CD4-positive, alpha-beta T cell (primary cell): ENCODE data around the gene WDR74. TPM values are rescaled to one million over a fixed set of nuclear protein-coding genes. Genes with fewer than 3 reads are reported as not detected.

Experiments used
- ATAC-seq: fragments of 200-7000 bp; cut with Tn5 transposase; one replicate; pipeline ENCODE4 v1.10.0; 2022; ENCODE audit warnings: mild to moderate bottlenecking; ENCODE audit not compliant: poor library complexity
- CTCF ChIA-PET: fragments of 350-600 bp; sonication (Branson Sonifier 250); formaldehyde crosslinking; loops from one replicate; lab custom pipeline; 2021; ENCODE audit warnings: antibody characterized with exemption, inconsistent platforms; lab: Charles Lee
- POLR2A ChIA-PET: fragments of 350-600 bp; sonication (Branson Sonifier 250); formaldehyde crosslinking; loops from one replicate; lab custom pipeline; 2021; ENCODE audit warnings: antibody characterized with exemption, inconsistent platforms; lab: Charles Lee
- DNase-seq, 14 experiments: peaks; one replicate each; pipeline ENCODE4 v3.0.0-alpha.2; 2013 to 2020; ENCODE audit warnings: mixed read lengths in 2 of 14
- H3K27ac ChIP-seq, 2 donors: one replicate each; pipeline versions ENCODE4 v1.5.1 to v1.7.0; 2013; ENCODE audit warnings: low read length in 2 of 2, low read depth in 1 of 2, mild to moderate bottlenecking in 1 of 2
- H3K27me3 ChIP-seq, 2 experiments: 1 replicate in 1 of 2; 2 replicates in 1 of 2; pipeline versions ENCODE4 v1.6.1 to v1.7.0; 2013; ENCODE audit warnings: low read length in 2 of 2, control low read depth in 1 of 2, mild to moderate bottlenecking in 1 of 2, moderate library complexity in 1 of 2; ENCODE audit not compliant: insufficient read depth in 2 of 2, control insufficient read depth in 1 of 2
- H3K36me3 ChIP-seq: one replicate; pipeline ENCODE4 v1.6.1; 2013; ENCODE audit warnings: low read length, control low read depth; ENCODE audit not compliant: insufficient read depth
- H3K4me1 ChIP-seq: one replicate; pipeline ENCODE4 v1.6.1; 2013; ENCODE audit warnings: low read length, control low read depth; ENCODE audit not compliant: insufficient read depth
- H3K4me3 ChIP-seq: one replicate; pipeline ENCODE4 v1.5.1; 2013; ENCODE audit warnings: mild to moderate bottlenecking, low read length, moderate library complexity
- H3K9me3 ChIP-seq, 2 experiments: 1 replicate in 1 of 2; 2 replicates in 1 of 2; pipeline versions ENCODE4 v1.6.1 to v1.7.0; 2013; ENCODE audit warnings: low read length in 2 of 2, mild to moderate bottlenecking in 2 of 2, control low read depth in 1 of 2, moderate library complexity in 1 of 2; ENCODE audit not compliant: control insufficient read depth in 1 of 2, insufficient read depth in 1 of 2
- H3K27ac Mint-ChIP-seq: one replicate; pipeline ENCODE4 v1.8.0; 2020; ENCODE audit warnings: mixed read lengths
- H3K27me3 Mint-ChIP-seq: one replicate; pipeline ENCODE4 v1.8.0; 2021; ENCODE audit warnings: mixed read lengths
- H3K36me3 Mint-ChIP-seq: one replicate; pipeline ENCODE4 v1.8.0; 2021; ENCODE audit warnings: low read depth, mixed read lengths
- H3K4me1 Mint-ChIP-seq: one replicate; pipeline ENCODE4 v1.8.0; 2021; ENCODE audit warnings: low read depth, mixed read lengths
- H3K4me3 Mint-ChIP-seq: one replicate; pipeline ENCODE4 v1.8.0; 2020; ENCODE audit warnings: mild to moderate bottlenecking, mixed read lengths
- H3K9me3 Mint-ChIP-seq: one replicate; pipeline ENCODE4 v1.8.0; 2020; ENCODE audit warnings: mixed read lengths
- intact Hi-C, 2 experiments: fragments of 100-400 bp; cut with DNase I in 1 of 2; cut with micrococcal nuclease in 1 of 2; formaldehyde crosslinking; loops; one replicate each; pipeline versions ENCODE4 v1.15.1 to v1.9.0; 2023 to 2025; cut with DNase I, micrococcal nuclease
- total RNA-seq, 174 experiments: library from RNA in 2 of 174; stranded (reverse) in 2 of 174; gene quantifications; one replicate each; pipeline ENCODE4 v1.2.3 and lab custom pipeline; 2021 to 2026
- TF ChIP-seq, protein P1 (sequence below): fragments of 200-600 bp; IDR thresholded peaks from one replicate; pipeline ENCODE4 v1.8.0; 2022; ENCODE audit warnings: antibody characterized with exemption, mild to moderate bottlenecking

Gene WDR74
- total RNA-seq, 2 experiments from 2014 or later, result 289 to 297 TPM

DNA sequence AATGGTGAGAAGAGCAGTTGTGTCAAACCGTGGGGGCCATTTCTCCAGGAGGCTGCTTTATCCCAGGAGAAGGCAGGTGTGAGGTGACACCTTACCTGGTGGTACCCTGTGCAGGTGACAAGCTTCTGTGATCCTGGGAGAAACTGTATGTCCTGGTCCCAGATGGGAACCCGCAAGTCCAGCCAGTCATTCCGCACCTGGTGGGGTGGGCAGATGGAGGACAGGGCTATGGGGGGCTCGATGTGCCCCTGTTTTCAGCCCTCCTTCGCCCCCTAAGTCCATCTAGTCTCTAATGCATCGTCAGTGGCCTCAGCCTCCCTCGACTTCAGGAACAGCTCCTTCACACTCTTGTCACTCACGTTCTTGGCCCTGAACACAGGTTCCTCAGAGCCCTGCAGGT lies 4.1 kb downstream of the WDR74 start:
- Mint-ChIP-seq H3K9me3 (no peaks in the 10 kb centered on the region), H3K27ac (no peak overlapping the region), H3K4me3 (peak overlapping the region; percentile 39), H3K36me3 (peaks cover 77% of the 10 kb centered on the region), H3K27me3 (no peaks in the 10 kb centered on the region), H3K4me1 (peaks cover 51% of the 10 kb centered on the region)
- Histone ChIP-seq H3K27me3 (no peaks in the 10 kb centered on the region), H3K36me3 (peaks cover 37% of the 10 kb centered on the region), H3K4me3 (no peak overlapping the region), H3K27ac (no peak overlapping the region), H3K4me1 (peaks cover 45% of the 10 kb centered on the region), H3K9me3 (no peaks in the 10 kb centered on the region)
- CTCF ChIA-PET, result interaction anchor here (4.6 kb wide), 1 partner anchor 49 kb away, joined by 41 read pairs; the partner anchor contains the start of gene TMEM179B
- TF ChIP-seq, protein P1, sequence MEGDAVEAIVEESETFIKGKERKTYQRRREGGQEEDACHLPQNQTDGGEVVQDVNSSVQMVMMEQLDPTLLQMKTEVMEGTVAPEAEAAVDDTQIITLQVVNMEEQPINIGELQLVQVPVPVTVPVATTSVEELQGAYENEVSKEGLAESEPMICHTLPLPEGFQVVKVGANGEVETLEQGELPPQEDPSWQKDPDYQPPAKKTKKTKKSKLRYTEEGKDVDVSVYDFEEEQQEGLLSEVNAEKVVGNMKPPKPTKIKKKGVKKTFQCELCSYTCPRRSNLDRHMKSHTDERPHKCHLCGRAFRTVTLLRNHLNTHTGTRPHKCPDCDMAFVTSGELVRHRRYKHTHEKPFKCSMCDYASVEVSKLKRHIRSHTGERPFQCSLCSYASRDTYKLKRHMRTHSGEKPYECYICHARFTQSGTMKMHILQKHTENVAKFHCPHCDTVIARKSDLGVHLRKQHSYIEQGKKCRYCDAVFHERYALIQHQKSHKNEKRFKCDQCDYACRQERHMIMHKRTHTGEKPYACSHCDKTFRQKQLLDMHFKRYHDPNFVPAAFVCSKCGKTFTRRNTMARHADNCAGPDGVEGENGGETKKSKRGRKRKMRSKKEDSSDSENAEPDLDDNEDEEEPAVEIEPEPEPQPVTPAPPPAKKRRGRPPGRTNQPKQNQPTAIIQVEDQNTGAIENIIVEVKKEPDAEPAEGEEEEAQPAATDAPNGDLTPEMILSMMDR, result no peak
- POLR2A ChIA-PET, result no interaction called here
- ATAC-seq (no peak), DNase-seq (no peak)
- intact Hi-C loops, result no loop called here

DNA sequence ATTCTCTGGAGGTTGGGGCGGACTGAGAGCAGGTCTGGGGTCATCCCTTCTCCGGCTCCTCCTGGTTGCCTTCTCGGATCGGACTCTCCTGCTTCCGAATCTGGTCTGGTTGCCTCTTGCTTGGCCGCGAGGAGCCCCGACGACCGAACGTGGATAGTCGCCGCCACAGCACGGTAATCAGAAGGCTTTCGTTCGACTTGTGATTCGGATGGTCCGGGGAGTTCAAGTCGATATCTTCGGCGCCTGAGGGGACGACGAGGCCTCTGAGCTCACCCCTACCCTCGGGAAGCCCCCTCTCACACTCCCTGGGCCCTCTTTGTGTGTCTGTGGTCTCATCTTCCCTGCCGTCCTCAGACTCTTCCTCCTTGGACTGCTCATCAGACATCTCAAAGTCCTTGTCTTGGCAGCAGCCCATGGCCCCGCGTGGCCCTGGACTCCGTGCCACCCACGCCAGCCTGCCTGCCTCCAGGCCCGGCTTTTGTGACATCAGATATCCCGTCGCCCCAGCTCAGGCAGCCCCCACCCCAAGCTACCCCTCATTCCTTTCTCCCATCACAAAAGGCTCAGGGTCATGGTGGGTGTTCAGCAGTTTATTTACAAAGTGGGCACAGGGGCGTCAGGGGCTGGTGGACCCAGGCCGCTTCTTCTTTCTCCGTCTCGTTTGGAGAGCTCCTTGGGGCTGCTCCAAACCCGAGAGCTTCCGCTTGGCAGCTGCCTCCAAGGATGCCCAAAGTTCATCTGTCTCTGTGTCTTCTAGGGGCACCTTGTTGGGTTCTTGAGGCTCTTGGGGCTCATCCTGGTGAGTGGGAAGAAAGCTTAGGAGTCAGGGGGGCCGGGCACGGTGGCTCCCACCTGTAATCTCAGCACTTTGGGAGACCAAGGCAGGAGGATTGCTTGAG lies 6.8 kb downstream of the WDR74 start, which contains the start of gene TEX54:
Gene TEX54, minus strand, starts transcription at position 506 of the 899 bp plus-strand sequence.
- CTCF ChIA-PET, result interaction anchor here (0.6 to 4.6 kb wide), 6 partner anchors 9 to 188 kb away, joined by 3 to 41 read pairs (median 4); partner anchors contain the start of genes SLC3A2 and TMEM179B
- Histone ChIP-seq H3K36me3 (peaks cover 43% of the 10 kb centered on the region), H3K27ac (peak within 1 kb of the TSS; percentile 95 to 97), H3K27me3 (no peaks in the 10 kb centered on the region), H3K4me3 (peak within 1 kb of the TSS; percentile 86), H3K9me3 (no peaks in the 10 kb centered on the region), H3K4me1 (peaks cover 46% of the 10 kb centered on the region)
- peak within 1 kb of the TSS; percentile 92 for H3K4me3 Mint-ChIP-seq
- H3K9me3 Mint-ChIP-seq, result no peaks in the 10 kb centered on the region
- H3K27ac Mint-ChIP-seq, result peak within 1 kb of the TSS; percentile 95
- H3K4me1 Mint-ChIP-seq, result peaks cover 39% of the 10 kb centered on the region
- intact Hi-C loops, result loop anchor here (2.0 kb wide), 2 partner anchors 28 to 48 kb away; partner anchors contain the start of genes NXF1 (in 1 of the 2) and SLC3A2 (in 1 of the 2)
- H3K36me3 Mint-ChIP-seq, result peaks cover 66% of the 10 kb centered on the region
- H3K27me3 Mint-ChIP-seq, result no peaks in the 10 kb centered on the region
- TF ChIP-seq, protein P1, result no peak
- ATAC-seq (no peak), DNase-seq (peak in 2 of 14 experiments; percentile 12 to 26)
- POLR2A ChIA-PET, result interaction anchor here (0.6 to 3.5 kb wide), 23 partner anchors 8 to 1394 kb away, joined by 3 to 143 read pairs (median 6); partner anchors contain the start of genes C11orf98, CSKMT, HNRNPUL2 and LBHD1

DNA sequence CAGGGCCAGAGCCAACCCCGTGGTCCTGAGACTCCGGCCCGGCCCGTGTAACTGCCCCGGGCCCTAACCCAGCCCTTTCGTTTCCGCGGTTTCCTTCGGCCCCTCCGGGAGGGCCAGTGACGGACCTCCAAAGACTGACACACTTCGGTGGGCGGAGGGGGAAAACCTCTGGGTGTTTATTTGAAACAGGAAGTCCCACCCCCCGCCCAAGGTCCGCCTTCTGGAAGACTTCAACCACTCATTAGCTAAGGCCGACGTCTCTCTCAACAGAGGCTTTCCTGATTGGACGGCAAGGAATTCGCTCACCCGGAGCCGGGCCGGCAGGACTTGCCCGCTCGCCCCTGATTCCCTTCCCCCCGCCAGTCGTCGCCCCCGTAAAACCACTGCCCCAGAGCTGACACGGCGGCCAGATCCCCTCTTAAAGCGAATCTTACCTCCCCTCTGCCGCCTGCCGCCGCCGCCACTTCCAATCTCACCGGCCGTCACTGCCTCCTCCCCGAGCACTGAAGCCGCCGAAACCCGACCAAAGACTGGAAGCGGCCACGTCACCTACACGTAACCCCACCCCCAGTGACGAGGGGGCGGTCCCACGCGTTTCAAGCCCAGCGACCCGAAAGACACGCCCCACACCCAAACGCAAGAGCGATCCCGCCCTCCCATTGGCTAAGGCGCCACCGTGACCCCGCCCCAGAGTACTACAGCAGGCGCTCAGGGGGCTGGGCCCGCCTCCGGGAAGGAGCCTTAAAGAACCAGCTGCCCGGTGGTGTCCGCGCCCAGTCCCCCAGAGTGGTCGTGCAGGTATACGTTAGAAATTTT lies 7.7 kb downstream of the WDR74 start, which contains the start of gene STX5:
Gene STX5, minus strand, starts transcription at position 532 of the 816 bp plus-strand sequence. CDS start 808 bp downstream, outside the sequence.
- POLR2A ChIA-PET, result interaction anchor here (0.6 to 3.5 kb wide), 25 partner anchors 9 to 1394 kb away, joined by 3 to 143 read pairs (median 6); partner anchors contain the start of genes C11orf98, CSKMT, HNRNPUL2 and INTS5
- CTCF ChIA-PET, result interaction anchor here (0.5 to 4.6 kb wide), 6 partner anchors 10 to 194 kb away, joined by 3 to 41 read pairs (median 4); partner anchors contain the start of genes SLC3A2 and TMEM179B
- Mint-ChIP-seq H3K27ac (peak within 1 kb of the TSS; percentile 95), H3K9me3 (no peaks in the 10 kb centered on the region), H3K36me3 (peaks cover 71% of the 10 kb centered on the region), H3K27me3 (no peaks in the 10 kb centered on the region), H3K4me3 (peak within 1 kb of the TSS; percentile 92), H3K4me1 (peaks cover 40% of the 10 kb centered on the region)
- ATAC-seq, result peak; percentile 95
- Histone ChIP-seq H3K4me3 (peak within 1 kb of the TSS; percentile 86), H3K27ac (peak within 1 kb of the TSS; percentile 95 to 97), H3K4me1 (peaks cover 44% of the 10 kb centered on the region), H3K36me3 (peaks cover 52% of the 10 kb centered on the region), H3K9me3 (no peaks in the 10 kb centered on the region), H3K27me3 (no peaks in the 10 kb centered on the region)
- intact Hi-C loops, result loop anchor here (1.0 to 2.0 kb wide), 5 partner anchors 8 to 49 kb away; partner anchors contain the start of genes NXF1 (in 1 of the 2), SLC3A2 (in 1 of the 2), TMEM179B (in 1 of the 2) and WDR74 (in 1 of the 2)
- TF ChIP-seq, protein P1, result no peak
- DNase-seq, result peak; percentile 99 to 100 (median 99)
